ENCODE results near the gene GPRC5C.
A peak's percentile ranks its signal among the peaks of the same experiment; 100 is the strongest.

DNA sequence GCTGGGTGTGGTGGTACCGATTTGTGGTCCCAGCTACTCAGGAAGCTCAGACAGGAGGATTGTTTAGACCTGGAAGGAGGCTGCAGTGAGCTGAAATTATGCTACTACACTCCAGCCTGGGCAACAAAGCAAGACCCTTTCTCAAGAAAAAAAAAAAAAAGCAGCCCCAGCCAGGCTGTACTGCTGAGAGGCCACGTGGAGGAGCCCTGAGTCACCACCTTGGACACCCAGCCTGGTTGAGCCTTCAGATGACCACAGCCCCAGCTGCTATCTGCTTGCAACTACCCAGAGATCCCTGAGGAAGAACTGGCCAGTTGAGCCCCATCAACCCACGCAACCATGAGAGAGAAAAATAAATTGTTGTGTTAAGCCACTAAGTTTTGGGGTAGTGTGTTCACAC is 23.6 kb upstream of the GPRC5C start:
- TF ChIP-seq ZNF232 (CRISPR knock-in tag; IDR thresholded peaks at IDR 0.05; ENCODE audit: borderline replicate concordance) (no peak), RAD21 (CRISPR knock-in tag; IDR thresholded peaks at IDR 0.05) (peak; percentile 57), NFKB2 (CRISPR knock-in tag; IDR thresholded peaks at IDR 0.05; ENCODE audit: borderline replicate concordance) (no peak), PHF20 (CRISPR knock-in tag; IDR thresholded peaks at IDR 0.05) (no peak), POLR2A (IDR thresholded peaks at IDR 0.05; ENCODE audit: insufficient read depth in 1 of 2, low read depth in 2 of 2, low read length in 2 of 2) (no peak)
- TF ChIP-seq, protein P1, sequence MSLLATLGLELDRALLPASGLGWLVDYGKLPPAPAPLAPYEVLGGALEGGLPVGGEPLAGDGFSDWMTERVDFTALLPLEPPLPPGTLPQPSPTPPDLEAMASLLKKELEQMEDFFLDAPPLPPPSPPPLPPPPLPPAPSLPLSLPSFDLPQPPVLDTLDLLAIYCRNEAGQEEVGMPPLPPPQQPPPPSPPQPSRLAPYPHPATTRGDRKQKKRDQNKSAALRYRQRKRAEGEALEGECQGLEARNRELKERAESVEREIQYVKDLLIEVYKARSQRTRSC (CRISPR knock-in tag; IDR thresholded peaks at IDR 0.05; ENCODE audit: low read depth), result no peak
- TF ChIP-seq, protein P2, sequence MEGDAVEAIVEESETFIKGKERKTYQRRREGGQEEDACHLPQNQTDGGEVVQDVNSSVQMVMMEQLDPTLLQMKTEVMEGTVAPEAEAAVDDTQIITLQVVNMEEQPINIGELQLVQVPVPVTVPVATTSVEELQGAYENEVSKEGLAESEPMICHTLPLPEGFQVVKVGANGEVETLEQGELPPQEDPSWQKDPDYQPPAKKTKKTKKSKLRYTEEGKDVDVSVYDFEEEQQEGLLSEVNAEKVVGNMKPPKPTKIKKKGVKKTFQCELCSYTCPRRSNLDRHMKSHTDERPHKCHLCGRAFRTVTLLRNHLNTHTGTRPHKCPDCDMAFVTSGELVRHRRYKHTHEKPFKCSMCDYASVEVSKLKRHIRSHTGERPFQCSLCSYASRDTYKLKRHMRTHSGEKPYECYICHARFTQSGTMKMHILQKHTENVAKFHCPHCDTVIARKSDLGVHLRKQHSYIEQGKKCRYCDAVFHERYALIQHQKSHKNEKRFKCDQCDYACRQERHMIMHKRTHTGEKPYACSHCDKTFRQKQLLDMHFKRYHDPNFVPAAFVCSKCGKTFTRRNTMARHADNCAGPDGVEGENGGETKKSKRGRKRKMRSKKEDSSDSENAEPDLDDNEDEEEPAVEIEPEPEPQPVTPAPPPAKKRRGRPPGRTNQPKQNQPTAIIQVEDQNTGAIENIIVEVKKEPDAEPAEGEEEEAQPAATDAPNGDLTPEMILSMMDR (CRISPR knock-in tag; IDR thresholded peaks at IDR 0.05), result peak; percentile 76

Measured in HepG2 (cell line).